Epithelial cell of esophagus (primary cell): Measurements from ENCODE around the gene CDO1.

Source experiments
- DNase-seq: peaks from one replicate; pipeline ENCODE4 v3.0.0; 2010; ENCODE audit warnings: low read depth
- H3K4me3 ChIP-seq: 2 replicates; pipeline ENCODE4 v1.5.1; 2011; ENCODE audit warnings: mild to moderate bottlenecking, low read length, control low read depth
- CTCF ChIP-seq: IDR thresholded peaks from 2 replicates; pipeline ENCODE4 v1.5.1; 2011; ENCODE audit warnings: low read depth, mild to moderate bottlenecking, low read length, control low read depth, inconsistent platforms; ENCODE audit not compliant: insufficient read depth; ENCODE audit errors: missing control alignments

The CDO1 gene

GRCh38 chr5:115795700-115796099, 20.8 kb downstream of the CDO1 start:
- no peak for DNase-seq
- no peak for TF ChIP-seq CTCF
- no peak overlapping the region for H3K4me3 ChIP-seq

- H3K4me3 ChIP-seq, result no peak overlapping the region
- no peak for TF ChIP-seq CTCF
Measured at GRCh38 chr5:115788440-115788839, 28.0 kb downstream of the CDO1 start.

GRCh38 chr5:115787426-115787825, 29.0 kb downstream of the CDO1 start:
- no peak for TF ChIP-seq CTCF
- DNase-seq, result no peak

More at GRCh38 chr5:115788440-115788839, 28.0 kb downstream of the CDO1 start:
- DNase-seq, result no peak

GRCh38 chr5:115785381-115786065, 30.9 kb downstream of the CDO1 start:
- no peak overlapping the region for H3K4me3 ChIP-seq
- no peak for TF ChIP-seq CTCF
- DNase-seq, result no peak

More at GRCh38 chr5:115787426-115787825, 29.0 kb downstream of the CDO1 start:
- no peak overlapping the region for H3K4me3 ChIP-seq

GRCh38 chr5:115778417-115778816, 38.0 kb downstream of the CDO1 start:
- H3K4me3 ChIP-seq, result no peak overlapping the region
- DNase-seq, result no peak
- TF ChIP-seq CTCF, result no peak

GRCh38 chr5:115776989-115777388, 39.5 kb downstream of the CDO1 start:
- no peak overlapping the region for H3K4me3 ChIP-seq
- TF ChIP-seq CTCF, result no peak
- DNase-seq, result no peak

- DNase-seq, result no peak
- no peak for TF ChIP-seq CTCF
- no peak overlapping the region for H3K4me3 ChIP-seq
Measured at GRCh38 chr5:115775999-115776398, 40.5 kb downstream of the CDO1 start.
